H1 (cell line): ENCODE data around the gene FAM53B. TPM values are rescaled to one million over a fixed set of nuclear protein-coding genes. Genes with fewer than 3 reads are reported as not detected.

Experiments
- FOSL1 ChIP-seq: IDR thresholded peaks from 2 replicates; pipeline ENCODE4 v1.6.1; 2011; ENCODE audit warnings: mild to moderate bottlenecking, low read depth, low read length, moderate library complexity; ENCODE audit not compliant: insufficient read depth
- SAP30 ChIP-seq: fragments of 300-600 bp; sonication (generic); IDR thresholded peaks from 2 replicates; pipeline ENCODE4 v1.7.1; 2012; ENCODE audit warnings: low read length, moderate library complexity, mild to moderate bottlenecking, inconsistent platforms; ENCODE audit not compliant: insufficient read depth, insufficient replicate concordance
- polyA plus RNA-seq, 7 experiments: library from polyadenylated mRNA; depleted of rRNA in 3 of 7; stranded (reverse) in 5 of 7; unstranded in 2 of 7; fragments of >200 nt in 5 of 7; fragments of 200-250 nt in 2 of 7; gene quantifications; 1 replicate in 5 of 7; 2 replicates in 1 of 7; 4 replicates in 1 of 7; pipeline versions ENCODE4 v1.2.1 to v1.2.3, GENCODE V29; 2011 to 2013; ENCODE audit warnings: missing spikeins in 2 of 7, mixed read lengths in 2 of 7
- total RNA-seq: library from RNA; stranded (reverse); fragmentation: NEBNext Ultra II Directional; extraction: Animal tissue kit (Norgen Biotek cat#: 25700); gene quantifications from 2 replicates; pipeline ENCODE4 v1.2.1, GENCODE V29; 2021

FAM53B gene
- total and polyA plus RNA-seq, 2 of the 8 experiments (the other 6 are each of a cell fraction or from before 2014, with no cell fraction given), result 5.3 to 14.4 TPM

- no peak for TF ChIP-seq FOSL1
- TF ChIP-seq SAP30, result no peak
- TF ChIP-seq, all 59 proteins: peak for 0
These were observed 84.8 kb downstream of the FAM53B start (continued) for GRCh38 chr10:124659380-124659779.
